ENCODE results near the gene MGAT4B.

DNA sequence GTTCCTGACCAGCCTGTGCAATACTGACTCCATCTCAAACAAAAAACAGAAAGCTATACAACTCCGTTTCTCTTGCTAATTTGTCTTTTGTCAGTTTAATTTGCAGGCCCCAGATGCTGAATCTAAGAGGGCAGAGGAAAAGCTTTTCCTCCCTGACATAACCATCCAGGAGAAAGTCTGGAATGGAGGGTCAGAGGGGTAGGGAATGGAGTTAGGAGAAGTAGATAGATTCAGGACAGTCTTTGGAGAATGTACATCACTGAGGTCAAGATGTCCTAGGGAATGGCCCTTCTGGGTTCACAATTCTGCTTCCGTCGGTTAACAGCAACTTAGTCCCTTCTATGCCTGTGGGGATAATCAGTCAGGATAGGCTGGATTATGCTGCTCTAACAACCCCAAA is 7.4 kb upstream of the MGAT4B start:
- TF ChIP-seq, protein P1, sequence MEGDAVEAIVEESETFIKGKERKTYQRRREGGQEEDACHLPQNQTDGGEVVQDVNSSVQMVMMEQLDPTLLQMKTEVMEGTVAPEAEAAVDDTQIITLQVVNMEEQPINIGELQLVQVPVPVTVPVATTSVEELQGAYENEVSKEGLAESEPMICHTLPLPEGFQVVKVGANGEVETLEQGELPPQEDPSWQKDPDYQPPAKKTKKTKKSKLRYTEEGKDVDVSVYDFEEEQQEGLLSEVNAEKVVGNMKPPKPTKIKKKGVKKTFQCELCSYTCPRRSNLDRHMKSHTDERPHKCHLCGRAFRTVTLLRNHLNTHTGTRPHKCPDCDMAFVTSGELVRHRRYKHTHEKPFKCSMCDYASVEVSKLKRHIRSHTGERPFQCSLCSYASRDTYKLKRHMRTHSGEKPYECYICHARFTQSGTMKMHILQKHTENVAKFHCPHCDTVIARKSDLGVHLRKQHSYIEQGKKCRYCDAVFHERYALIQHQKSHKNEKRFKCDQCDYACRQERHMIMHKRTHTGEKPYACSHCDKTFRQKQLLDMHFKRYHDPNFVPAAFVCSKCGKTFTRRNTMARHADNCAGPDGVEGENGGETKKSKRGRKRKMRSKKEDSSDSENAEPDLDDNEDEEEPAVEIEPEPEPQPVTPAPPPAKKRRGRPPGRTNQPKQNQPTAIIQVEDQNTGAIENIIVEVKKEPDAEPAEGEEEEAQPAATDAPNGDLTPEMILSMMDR (conservative IDR thresholded peaks at IDR 0.05; ENCODE audit: low read depth, low read length), result no peak
- no peak for TF ChIP-seq EZH2 (IDR thresholded peaks at IDR 0.05; ENCODE audit: borderline replicate concordance, low read depth, low read length, poor library complexity, severe bottlenecking)
